ENCODE results near the gene HAO2. TPM values are rescaled to one million over a fixed set of nuclear protein-coding genes. Genes with fewer than 3 reads are reported as not detected.
"Not testable (repeated sequence)": the region's sequence is repeated elsewhere in the genome, so short reads cannot be mapped to it uniquely, and the experiment has no call there.

Gene HAO2
- total RNA-seq, 2 experiments from 2014 or later, result not detected

GRCh38 chr1:119347858-119348257, 20.7 kb upstream of the HAO2 start:
- Histone ChIP-seq H3K36me3 (ENCODE audit: insufficient read depth, low read length) (no peaks in the 10 kb centered on the region), H3K9me3 (ENCODE audit: low read length) (no peaks in the 10 kb centered on the region), H2AFZ (ENCODE audit: low read length) (no peak overlapping the region), H3K4me1 (ENCODE audit: insufficient read depth, low read length, poor library complexity, severe bottlenecking) (no peaks in the 10 kb centered on the region), H3K4me2 (ENCODE audit: low read length) (no peak overlapping the region), H3K79me2 (ENCODE audit: insufficient read depth, low read depth, low read length) (no peaks in the 10 kb centered on the region), H3K9me2 (ENCODE audit: insufficient read depth, low read length) (no peaks in the 10 kb centered on the region), H4K20me1 (ENCODE audit: insufficient read depth, low read length) (no peaks in the 10 kb centered on the region), H3K27ac (ENCODE audit: low read depth, low read length, poor library complexity, severe bottlenecking) (no peak overlapping the region), H3K4me3 (ENCODE audit: low read depth, low read length, poor library complexity, severe bottlenecking) (no peak overlapping the region)
- TF ChIP-seq CTCF (conservative IDR thresholded peaks at IDR 0.05; ENCODE audit: low read length), result no peak
- TF ChIP-seq EZH2phosphoT487 (IDR thresholded peaks at IDR 0.05; ENCODE audit: borderline replicate concordance, low read depth, low read length), result no peak
- ChIA-PET POLR2A (no interaction called here), CTCF (ENCODE audit: unreplicated experiment) (no interaction called here)
- intact Hi-C loops (cut with micrococcal nuclease; ENCODE audit: unreplicated experiment), result no loop called here
- BruUV-seq (replicated peaks), result no TSS peak
- no peak for DNase-seq (ENCODE audit: low spot score)

DNA sequence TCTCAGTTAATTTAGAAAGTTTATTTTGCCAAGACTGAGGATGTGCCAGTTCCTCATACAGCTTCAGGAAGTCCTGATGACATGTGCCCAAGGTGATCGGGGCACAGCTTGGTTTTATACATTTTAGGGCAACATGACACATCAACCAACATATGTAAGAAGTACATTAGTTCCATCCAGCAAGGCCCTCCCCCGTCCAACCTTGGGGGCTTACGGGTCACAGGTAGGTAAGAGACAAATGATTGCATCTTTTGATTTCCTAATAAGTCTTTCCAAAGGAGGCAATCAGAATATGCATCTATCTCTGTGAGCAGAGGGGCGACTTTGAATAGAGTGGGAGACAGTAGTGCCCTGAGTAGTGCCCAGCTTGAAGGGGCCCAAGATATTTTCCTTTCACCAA, 19.6 kb upstream of the HAO2 start:
- no peak overlapping the region for H2AFZ ChIP-seq (ENCODE audit: low read length)
- BruUV-seq (replicated peaks), result no TSS peak
- H3K36me3 ChIP-seq (ENCODE audit: insufficient read depth, low read length), result no peaks in the 10 kb centered on the region
- intact Hi-C loops (cut with micrococcal nuclease; ENCODE audit: unreplicated experiment), result no loop called here
- no peaks in the 10 kb centered on the region for H3K9me2 ChIP-seq (ENCODE audit: insufficient read depth, low read length)
- no peak overlapping the region for H3K4me2 ChIP-seq (ENCODE audit: low read length)
- no peak for TF ChIP-seq EZH2phosphoT487 (IDR thresholded peaks at IDR 0.05; ENCODE audit: borderline replicate concordance, low read depth, low read length)
- TF ChIP-seq CTCF (conservative IDR thresholded peaks at IDR 0.05; ENCODE audit: low read length), result no peak
- no peaks in the 10 kb centered on the region for H3K4me1 ChIP-seq (ENCODE audit: insufficient read depth, low read length, poor library complexity, severe bottlenecking)
- H4K20me1 ChIP-seq (ENCODE audit: insufficient read depth, low read length), result no peaks in the 10 kb centered on the region
- no peaks in the 10 kb centered on the region for H3K9me3 ChIP-seq (ENCODE audit: low read length)
- ChIA-PET POLR2A (no interaction called here), CTCF (ENCODE audit: unreplicated experiment) (no interaction called here)
- DNase-seq (ENCODE audit: low spot score), result no peak
- no peak overlapping the region for H3K27ac ChIP-seq (ENCODE audit: low read depth, low read length, poor library complexity, severe bottlenecking)
- H3K4me3 ChIP-seq (ENCODE audit: low read depth, low read length, poor library complexity, severe bottlenecking), result no peak overlapping the region
- H3K79me2 ChIP-seq (ENCODE audit: insufficient read depth, low read depth, low read length), result no peaks in the 10 kb centered on the region

DNA sequence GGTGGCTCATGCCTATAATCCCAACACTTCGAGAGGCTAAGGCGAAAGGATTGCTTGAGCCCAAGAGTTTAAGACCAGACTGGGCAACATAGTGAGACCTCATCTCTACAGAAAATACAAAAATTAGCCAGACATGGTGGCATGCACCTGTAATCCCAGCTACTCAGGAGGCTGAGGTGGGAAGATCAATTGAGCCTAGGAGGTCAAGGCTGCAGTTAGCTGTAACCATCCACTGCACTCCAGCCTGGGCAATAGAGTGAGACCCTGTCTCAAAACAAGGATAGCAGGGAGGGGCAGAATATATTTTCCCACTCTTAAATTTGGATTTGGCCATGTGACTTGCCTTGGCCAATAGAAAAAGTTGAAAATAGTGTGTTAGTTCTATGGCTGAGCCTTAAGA, 17.7 kb upstream of the HAO2 start:
- DNase-seq (ENCODE audit: low spot score); intact Hi-C loops (cut with micrococcal nuclease; ENCODE audit: unreplicated experiment); H3K9me3 ChIP-seq (ENCODE audit: low read length); H2AFZ ChIP-seq (ENCODE audit: low read length); CTCF ChIA-PET (ENCODE audit: unreplicated experiment); BruUV-seq (replicated peaks); H3K9me2 ChIP-seq (ENCODE audit: insufficient read depth, low read length); H3K27ac ChIP-seq (ENCODE audit: low read depth, low read length, poor library complexity, severe bottlenecking); H3K36me3 ChIP-seq (ENCODE audit: insufficient read depth, low read length); H4K20me1 ChIP-seq (ENCODE audit: insufficient read depth, low read length); H3K79me2 ChIP-seq (ENCODE audit: insufficient read depth, low read depth, low read length); POLR2A ChIA-PET; H3K4me2 ChIP-seq (ENCODE audit: low read length); H3K4me3 ChIP-seq (ENCODE audit: low read depth, low read length, poor library complexity, severe bottlenecking); H3K4me1 ChIP-seq (ENCODE audit: insufficient read depth, low read length, poor library complexity, severe bottlenecking): not testable (repeated sequence)
